Activated naive CD8-positive, alpha-beta T cell treated with anti-CD3 and anti-CD28 coated beads, Interleukin-2, amount 10 ng/mL, durations not matched to agents 7 days and 5 days (primary cell): ENCODE results near the gene CCDC188. TPM values are rescaled to one million over a fixed set of nuclear protein-coding genes. Genes with fewer than 3 reads are reported as not detected.

Source experiments
- ATAC-seq: fragments of 150-1000 bp; cut with Tn5 transposase; one replicate; pipeline ENCODE4 v1.10.0; 2021; ENCODE audit warnings: low read depth, moderate library complexity
- POLR2A ChIA-PET: fragments of 350-600 bp; sonication (Branson Sonifier 250); formaldehyde crosslinking; loops from one replicate; lab custom pipeline; 2021; ENCODE audit warnings: antibody characterized with exemption; lab: Charles Lee
- DNase-seq: peaks from one replicate; pipeline ENCODE4 v3.0.0; 2021
- H3K27ac Mint-ChIP-seq: one replicate; pipeline ENCODE4 v1.8.0; 2022; ENCODE audit warnings: mild to moderate bottlenecking, mixed read lengths
- H3K27me3 Mint-ChIP-seq: one replicate; pipeline ENCODE4 v1.8.0; 2022; ENCODE audit warnings: mild to moderate bottlenecking, moderate library complexity, mixed read lengths
- H3K36me3 Mint-ChIP-seq: one replicate; pipeline ENCODE4 v1.8.0; 2021; ENCODE audit warnings: mild to moderate bottlenecking, mixed read lengths
- H3K4me1 Mint-ChIP-seq: one replicate; pipeline ENCODE4 v1.8.0; 2021; ENCODE audit warnings: mixed read lengths
- H3K4me3 Mint-ChIP-seq: one replicate; pipeline ENCODE4 v1.8.0; 2022; ENCODE audit warnings: mild to moderate bottlenecking, moderate library complexity, mixed read lengths
- H3K9me3 Mint-ChIP-seq: one replicate; pipeline ENCODE4 v1.8.0; 2021; ENCODE audit warnings: mixed read lengths
- total RNA-seq, 2 experiments: library from RNA; stranded (reverse); gene quantifications; one replicate each; pipeline ENCODE4 v1.2.3, GENCODE V29; 2021

CCDC188 gene
- total RNA-seq, 2 experiments from 2014 or later, result 0.51 TPM; not detected in 1

DNA sequence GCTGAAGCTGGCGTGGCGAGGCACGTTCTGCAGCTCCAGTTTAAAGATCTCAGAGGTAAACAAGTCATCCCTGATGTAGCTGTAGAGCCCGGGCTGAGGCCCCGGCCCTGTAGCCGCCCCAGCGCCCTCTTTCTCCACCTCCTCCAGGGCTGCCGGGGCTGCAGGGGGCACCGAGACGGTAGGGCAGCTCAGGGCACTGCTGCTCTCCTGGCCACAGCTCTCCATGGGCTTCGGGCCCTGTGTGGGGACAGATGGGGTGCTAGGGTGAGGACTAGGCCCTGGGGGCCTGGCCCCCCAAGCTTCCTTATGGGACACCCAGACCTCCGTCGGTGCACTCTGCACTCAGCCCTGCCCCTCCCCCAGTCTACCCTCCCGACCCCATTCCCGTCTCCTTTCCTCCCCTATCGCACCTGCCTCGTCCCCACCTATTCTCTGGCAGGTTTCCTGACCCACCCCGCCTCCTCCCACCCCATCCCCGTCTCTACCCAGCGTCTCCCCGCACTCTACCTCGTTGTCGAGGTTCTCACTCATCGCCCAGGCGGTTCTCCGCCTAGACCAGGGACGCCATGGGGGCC lies 34.4 kb downstream of the CCDC188 start:
- peaks cover 20% of the 10 kb centered on the region for H3K36me3 Mint-ChIP-seq
- no peak for ATAC-seq
- DNase-seq, result no peak
- H3K27ac Mint-ChIP-seq, result peak overlapping the region; percentile 98
- peaks cover 27% of the 10 kb centered on the region for H3K4me1 Mint-ChIP-seq
- POLR2A ChIA-PET, result interaction anchor here (0.6 to 2.7 kb wide), 13 partner anchors 9 to 392 kb away, joined by 3 to 24 read pairs (median 5); partner anchors contain the start of genes TANGO2 and ZDHHC8
- peak overlapping the region; percentile 97 for H3K4me3 Mint-ChIP-seq
- H3K27me3 Mint-ChIP-seq, result no peaks in the 10 kb centered on the region
- no peaks in the 10 kb centered on the region for H3K9me3 Mint-ChIP-seq

DNA sequence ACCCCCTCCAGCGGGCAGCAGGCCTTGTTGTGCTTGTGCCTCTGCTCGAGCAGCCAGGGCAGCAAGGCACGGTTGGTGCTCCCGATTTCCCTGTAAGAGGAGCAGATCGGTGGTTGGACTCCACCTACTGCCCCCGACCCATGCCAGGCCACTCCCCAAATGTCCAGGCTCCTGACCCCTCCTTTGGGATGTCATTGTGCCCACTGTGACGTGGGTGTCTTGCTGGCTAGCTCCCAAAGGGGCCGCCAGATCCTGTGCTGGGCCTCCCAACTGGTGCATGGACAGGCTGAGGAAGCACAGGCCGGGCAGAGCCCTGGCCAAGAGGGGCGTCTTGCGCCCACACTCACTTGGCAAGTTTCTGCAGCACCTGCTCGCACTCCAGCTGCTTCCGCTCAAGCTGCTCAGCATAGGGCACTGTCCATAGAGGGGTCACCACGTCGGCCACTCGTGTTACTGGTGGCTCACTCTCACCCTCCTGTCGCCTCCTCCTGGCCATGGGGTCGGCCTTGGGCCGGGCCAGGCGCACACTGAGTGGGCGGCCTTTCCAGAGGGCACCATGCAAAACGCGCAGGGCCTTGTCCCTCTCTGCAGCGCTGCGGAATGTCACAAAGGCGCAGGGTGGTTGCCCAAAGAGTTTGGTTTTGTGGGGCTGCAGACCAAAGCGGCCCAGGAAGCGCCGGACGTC lies 35.0 kb downstream of the CCDC188 start, which contains the start of gene RANBP1:
TSS of gene RANBP1 (plus strand) at position 414 of the 685 bp plus-strand sequence. CDS start at position 495, 81 bp downstream.
- POLR2A ChIA-PET, result interaction anchor here (0.6 to 2.7 kb wide), 5 partner anchors 10 to 383 kb away, joined by 3 to 24 read pairs (median 5); partner anchors contain the start of gene TANGO2
- ATAC-seq (no peak), DNase-seq (no peak)
- no peaks in the 10 kb centered on the region for H3K9me3 Mint-ChIP-seq
- H3K4me1 Mint-ChIP-seq, result peaks cover 33% of the 10 kb centered on the region
- H3K27ac Mint-ChIP-seq, result peak within 1 kb of the TSS; percentile 98
- peaks cover 20% of the 10 kb centered on the region for H3K36me3 Mint-ChIP-seq
- H3K4me3 Mint-ChIP-seq, result peak within 1 kb of the TSS; percentile 97
- no peaks in the 10 kb centered on the region for H3K27me3 Mint-ChIP-seq

DNA sequence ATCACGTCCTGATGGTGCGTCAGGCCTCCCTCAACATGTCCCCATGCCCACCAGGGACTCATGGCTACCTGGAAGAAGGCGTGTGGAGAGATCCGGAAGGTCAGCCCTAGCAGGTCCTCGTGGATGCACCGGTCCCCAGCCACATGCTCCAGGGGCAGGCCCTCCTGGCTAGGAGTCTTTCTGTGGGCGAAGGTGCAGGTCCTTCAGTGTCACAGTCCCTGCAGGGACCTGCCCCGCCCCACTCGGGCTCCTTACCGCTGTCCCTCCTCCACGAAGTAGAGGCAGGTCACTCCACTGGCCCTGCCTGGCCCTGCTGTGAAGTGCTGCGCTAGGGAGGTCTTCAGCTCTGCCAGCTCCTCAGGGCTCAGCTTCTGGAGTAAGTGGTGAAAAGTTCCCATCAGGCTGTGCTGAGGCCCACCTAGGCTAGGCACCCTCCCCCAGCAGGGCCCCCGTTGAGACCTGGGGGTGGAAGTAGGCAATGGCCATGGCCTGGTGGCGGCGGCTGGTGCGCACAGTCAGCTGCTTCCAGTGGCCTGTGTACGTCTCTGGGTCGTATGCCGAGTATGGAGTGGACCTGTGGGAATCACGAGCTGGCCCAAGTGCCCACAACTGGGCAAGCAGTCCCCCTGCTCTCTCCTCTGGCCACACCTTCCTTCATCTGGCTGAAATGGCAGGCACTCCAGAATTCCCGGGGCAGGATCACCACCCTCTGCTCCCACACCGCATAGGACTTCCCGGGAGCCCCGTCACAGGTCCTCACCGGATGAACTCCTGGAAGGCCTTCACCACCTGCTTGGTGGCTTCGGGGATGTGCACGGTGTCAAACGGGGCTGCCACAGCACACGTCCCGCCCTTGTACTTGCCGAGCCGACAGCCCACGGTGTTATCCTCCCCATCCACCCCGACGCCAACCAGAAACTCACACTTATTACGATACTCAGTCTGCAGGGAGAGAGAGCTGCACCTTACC lies 36.1 kb downstream of the CCDC188 start:
- Mint-ChIP-seq H3K4me3 (peak overlapping the region; percentile 67), H3K9me3 (no peaks in the 10 kb centered on the region), H3K27ac (peak overlapping the region; percentile 75), H3K4me1 (peaks cover 35% of the 10 kb centered on the region), H3K36me3 (peaks cover 18% of the 10 kb centered on the region), H3K27me3 (no peaks in the 10 kb centered on the region)
- ATAC-seq (no peak), DNase-seq (no peak)
- POLR2A ChIA-PET, result interaction anchor here (2.7 kb wide), 1 partner anchor 24 kb away, joined by 9 read pairs; no protein-coding TSS in a partner anchor

DNA sequence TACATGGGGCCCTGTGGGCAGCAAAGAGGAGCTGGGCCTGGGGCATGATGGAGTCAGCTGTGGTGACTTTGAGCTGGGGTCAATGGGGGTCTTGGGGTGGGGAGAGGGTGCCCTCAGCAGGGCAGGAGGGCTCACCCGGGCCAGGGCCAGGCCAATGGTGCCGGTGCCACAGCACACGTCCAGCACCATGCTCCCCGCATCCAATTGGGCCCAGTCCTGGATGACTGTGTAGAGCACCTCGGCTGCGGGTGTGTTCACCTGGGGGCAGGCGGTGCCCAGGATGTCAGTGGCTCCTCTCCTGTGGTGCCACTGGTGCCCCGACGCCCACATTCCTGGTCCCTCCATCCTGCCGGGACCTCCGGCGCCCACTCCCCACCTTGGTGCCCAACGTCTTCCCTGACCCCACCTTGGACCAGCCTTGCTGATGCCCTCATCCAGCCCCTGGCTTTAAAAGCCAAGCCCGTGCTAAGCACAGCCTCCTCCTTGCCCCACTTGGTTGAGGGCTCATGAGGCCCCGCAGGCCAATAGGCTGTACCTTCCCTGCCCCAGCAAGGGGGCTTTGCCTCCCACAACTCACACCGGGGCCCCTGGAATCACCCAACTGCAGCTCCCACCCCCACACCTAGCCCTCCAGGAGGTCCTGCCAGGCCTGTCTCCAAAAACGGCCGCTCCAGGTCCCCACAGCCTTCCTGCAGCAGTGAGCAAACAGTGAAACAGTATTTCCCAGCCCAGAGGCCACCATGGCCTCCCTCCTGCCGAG lies 37.1 kb downstream of the CCDC188 start:
- no peak for ATAC-seq
- H3K4me1 Mint-ChIP-seq, result peaks cover 28% of the 10 kb centered on the region
- H3K4me3 Mint-ChIP-seq, result no peak overlapping the region
- H3K27me3 Mint-ChIP-seq, result no peaks in the 10 kb centered on the region
- no peaks in the 10 kb centered on the region for H3K9me3 Mint-ChIP-seq
- peak overlapping the region; percentile 62 for H3K27ac Mint-ChIP-seq
- peaks cover 11% of the 10 kb centered on the region for H3K36me3 Mint-ChIP-seq
- POLR2A ChIA-PET, result no interaction called here
- DNase-seq, result no peak

DNA sequence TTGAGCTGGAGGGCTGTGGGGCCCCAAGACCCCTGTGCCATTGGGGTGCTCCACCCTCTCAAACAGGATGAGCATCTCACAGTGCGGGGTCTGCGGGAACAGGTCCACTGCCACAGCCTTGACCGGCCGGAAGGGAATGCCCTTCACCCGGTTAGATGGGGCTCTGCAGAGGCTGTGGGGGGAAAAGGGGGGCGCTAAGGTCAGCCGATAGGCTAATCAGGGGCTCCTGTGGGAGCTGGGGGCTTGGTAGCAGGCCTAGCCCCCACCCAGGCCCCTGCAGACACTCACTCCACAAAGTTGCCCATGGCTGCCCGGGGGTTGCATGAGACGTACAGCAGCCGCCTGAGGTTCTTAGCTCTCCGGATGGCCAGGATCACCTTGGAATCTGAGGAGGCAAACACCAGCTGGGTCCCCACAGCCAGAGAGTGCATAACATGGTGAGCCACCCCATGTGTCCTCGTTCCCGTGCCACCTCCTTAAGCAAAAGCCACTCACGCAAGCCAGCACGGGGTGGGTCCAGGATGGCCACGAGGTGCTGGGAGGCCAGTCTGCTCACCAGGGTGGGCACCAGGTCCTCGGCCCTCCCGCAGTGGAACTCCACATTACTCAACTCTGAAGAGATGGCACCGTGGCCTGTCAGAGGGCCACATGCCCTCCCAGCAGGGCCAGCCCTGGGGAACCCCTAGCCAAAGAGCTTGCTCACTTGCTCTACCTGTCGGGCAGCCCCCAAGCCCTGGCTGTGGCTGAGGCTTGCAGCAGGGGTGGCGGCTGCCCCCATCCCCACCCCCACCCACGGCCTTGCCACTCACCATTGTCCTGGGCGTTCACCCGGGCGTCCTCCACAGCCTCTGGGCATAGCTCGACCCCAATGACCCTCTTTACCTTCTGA lies 38.0 kb downstream of the CCDC188 start:
- no peaks in the 10 kb centered on the region for H3K27me3 Mint-ChIP-seq
- H3K4me3 Mint-ChIP-seq, result no peak overlapping the region
- H3K9me3 Mint-ChIP-seq, result no peaks in the 10 kb centered on the region
- H3K27ac Mint-ChIP-seq, result peak overlapping the region; percentile 93
- ATAC-seq (no peak), DNase-seq (no peak)
- POLR2A ChIA-PET, result interaction anchor here (0.5 to 3.3 kb wide), 3 partner anchors 12 to 1960 kb away, joined by 3 to 20 read pairs (median 8); partner anchors contain the start of gene TANGO2
- H3K36me3 Mint-ChIP-seq, result peaks cover 8% of the 10 kb centered on the region
- peaks cover 25% of the 10 kb centered on the region for H3K4me1 Mint-ChIP-seq

DNA sequence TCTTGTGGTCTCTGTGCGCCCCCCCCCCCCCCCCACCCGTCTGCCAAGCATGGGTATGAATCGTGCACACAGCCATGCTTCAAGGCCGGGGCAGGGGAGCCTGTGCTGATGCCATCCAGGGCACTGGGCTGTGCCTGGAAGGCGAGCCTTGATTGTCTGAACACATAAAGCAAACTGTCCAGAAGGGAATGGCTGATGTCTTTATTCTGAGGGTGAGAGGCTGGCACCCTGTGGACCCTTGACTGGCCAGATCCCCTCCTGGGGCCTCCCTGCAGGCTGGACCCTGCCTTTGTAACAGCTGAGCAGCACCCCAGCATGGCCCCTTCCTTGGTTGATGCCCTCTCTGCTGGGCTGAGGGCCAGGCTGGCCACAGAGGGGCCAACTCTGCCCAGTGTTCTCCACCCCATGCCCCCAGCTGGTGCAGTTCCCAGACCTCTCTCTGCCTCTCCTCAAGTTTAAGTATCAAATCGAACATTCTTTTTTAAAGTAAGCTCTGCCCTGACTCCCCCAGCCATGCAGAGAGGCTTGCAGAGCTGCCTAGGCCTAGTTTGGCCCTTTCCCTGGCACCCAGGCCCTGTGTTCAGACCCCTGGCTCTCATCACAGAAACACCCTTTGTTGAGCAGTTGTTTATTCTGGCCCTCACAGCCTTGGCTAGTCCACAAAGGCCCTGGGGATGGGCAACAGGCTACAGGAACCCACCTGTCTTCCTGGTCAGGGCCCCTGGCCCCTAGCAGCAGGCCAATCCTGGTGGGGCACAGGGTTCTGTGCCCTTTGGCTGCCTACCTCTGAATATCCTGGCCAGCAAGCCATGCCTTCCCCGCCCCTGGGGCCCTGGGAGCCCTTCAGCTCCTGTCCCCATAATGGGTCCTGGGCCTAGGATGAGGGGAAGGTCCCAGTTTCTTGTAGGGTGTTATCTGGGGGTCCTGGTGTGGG lies 38.9 kb downstream of the CCDC188 start:
- DNase-seq, result no peak
- H3K27ac Mint-ChIP-seq, result peak overlapping the region; percentile 93
- no peaks in the 10 kb centered on the region for H3K27me3 Mint-ChIP-seq
- peaks cover 8% of the 10 kb centered on the region for H3K36me3 Mint-ChIP-seq
- no peaks in the 10 kb centered on the region for H3K9me3 Mint-ChIP-seq
- peaks cover 25% of the 10 kb centered on the region for H3K4me1 Mint-ChIP-seq
- ATAC-seq, result no peak
- peak overlapping the region; percentile 71 for H3K4me3 Mint-ChIP-seq
- POLR2A ChIA-PET, result interaction anchor here (0.7 to 3.3 kb wide), 4 partner anchors 11 to 91 kb away, joined by 3 to 20 read pairs (median 6); partner anchors contain the start of gene TANGO2

DNA sequence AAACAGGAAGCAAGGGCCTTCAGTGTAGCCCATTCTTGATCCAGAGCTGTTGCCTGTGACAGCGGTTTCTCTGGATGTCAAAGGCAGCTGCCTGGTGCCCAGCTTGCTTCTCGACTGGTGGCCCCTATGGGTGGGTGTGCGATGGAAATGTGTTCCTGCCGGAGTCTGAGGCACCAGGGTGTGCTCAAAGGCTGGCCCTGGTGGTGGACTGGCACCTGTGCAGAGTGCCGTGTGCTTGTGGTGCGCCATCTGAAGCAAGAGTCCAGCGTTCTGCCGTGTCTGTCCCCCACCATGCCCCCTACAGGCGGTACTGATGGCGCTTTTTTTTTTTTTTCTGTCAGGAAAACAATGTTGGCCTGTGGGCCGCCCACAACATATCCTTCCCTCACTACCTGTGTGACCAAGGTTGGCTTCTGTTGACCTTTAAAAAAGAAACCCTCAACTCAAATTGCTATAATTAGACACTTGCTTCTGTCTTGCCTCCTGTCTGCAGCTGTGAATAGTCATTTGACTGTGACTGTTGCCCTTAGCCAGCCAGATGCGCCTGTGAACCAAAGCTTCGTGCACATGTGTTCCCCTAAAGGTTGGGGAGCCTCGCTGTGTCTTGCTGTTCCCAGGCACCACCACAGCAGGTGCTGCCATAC lies 39.7 kb downstream of the CCDC188 start:
- Mint-ChIP-seq H3K9me3 (no peaks in the 10 kb centered on the region), H3K4me3 (peak overlapping the region; percentile 22), H3K4me1 (peaks cover 25% of the 10 kb centered on the region), H3K27ac (peak overlapping the region; percentile 93), H3K27me3 (no peaks in the 10 kb centered on the region), H3K36me3 (peaks cover 5% of the 10 kb centered on the region)
- POLR2A ChIA-PET, result interaction anchor here (1.4 to 3.3 kb wide), 3 partner anchors 10 to 90 kb away, joined by 3 to 20 read pairs (median 8); partner anchors contain the start of gene TANGO2
- DNase-seq (peak; percentile 58), ATAC-seq (peak; percentile 70)

DNA sequence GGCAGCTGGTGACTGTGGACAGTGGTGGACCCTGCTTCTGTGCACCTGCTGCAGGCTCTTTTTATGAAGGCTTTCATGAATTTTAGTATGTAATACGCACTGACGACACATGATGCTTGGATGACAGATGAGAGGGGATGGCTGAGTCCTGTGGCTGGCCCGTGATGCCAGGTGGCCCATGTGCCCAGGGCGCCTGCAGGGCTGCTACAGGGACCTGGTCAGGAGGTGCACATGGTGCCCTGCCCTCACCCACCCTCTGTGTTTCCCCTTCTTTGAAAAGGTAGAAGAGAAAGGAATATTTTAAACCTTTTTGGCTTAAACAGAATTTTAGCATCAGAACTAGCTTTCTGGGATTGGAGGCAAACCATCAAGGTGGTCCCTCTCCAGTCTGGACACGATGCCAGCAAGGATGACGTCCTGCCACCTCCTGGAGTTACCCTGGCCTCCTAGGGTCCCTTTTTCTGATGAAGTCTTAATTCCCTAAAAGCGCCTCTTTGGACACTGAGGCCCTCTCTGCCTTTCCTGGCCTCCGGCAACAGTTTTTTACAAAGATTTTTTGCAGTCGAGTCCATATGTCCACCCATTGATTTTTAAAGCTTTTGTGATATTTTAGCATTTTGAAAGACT lies 40.4 kb downstream of the CCDC188 start:
- Mint-ChIP-seq H3K4me3 (no peak overlapping the region), H3K4me1 (peaks cover 25% of the 10 kb centered on the region), H3K9me3 (no peaks in the 10 kb centered on the region), H3K27ac (peak overlapping the region; percentile 93), H3K36me3 (peaks cover 6% of the 10 kb centered on the region), H3K27me3 (no peaks in the 10 kb centered on the region)
- DNase-seq (no peak), ATAC-seq (no peak)
- POLR2A ChIA-PET, result interaction anchor here (1.4 to 3.3 kb wide), 3 partner anchors 9 to 90 kb away, joined by 3 to 20 read pairs (median 8); partner anchors contain the start of gene TANGO2

DNA sequence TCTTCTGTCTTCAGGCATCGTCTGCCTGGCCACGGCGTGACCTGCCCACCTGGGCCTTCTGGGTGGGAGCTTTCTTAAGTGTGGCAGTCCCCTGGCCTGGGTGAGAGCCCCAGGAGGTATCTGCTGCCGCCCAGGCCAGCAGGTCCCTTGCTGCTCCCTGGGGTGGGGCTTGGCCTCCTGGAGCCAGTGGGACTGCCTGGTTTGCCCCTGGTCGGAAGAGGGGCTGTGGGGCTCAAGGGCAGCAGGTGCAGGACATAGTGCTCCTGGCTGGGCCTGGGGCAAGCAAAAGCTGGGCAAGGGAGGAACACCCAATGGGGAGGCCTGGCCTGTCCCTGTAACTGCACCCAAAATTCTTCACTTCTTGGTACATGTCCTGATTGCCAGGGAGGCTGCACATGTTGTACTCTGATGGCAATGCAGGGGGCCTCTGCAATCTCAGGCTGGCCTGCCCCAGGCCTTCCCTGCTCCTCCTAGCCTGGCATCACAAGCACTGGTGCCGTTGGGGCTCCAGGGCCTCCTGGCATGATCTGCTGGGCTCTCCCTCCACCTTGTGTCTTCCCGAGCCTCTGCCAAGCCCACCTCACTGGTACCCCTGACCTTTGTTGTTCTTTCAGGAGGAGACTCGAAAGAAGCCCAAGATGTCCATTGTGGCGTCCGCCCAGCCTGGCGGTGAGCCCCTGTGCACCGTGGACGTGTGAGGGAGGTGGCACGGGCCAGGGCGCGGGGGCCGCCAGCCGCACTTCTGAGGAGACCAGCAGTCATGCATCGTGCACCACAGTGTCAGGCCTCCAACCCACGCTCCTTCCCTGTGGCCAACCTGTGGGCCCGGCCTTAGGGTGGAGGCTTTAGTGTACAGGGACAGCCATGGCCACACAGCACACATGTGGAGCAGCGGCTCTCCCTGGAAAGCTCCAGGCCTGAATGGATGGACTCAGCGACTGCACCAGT lies 41.2 kb downstream of the CCDC188 start:
- no peak overlapping the region for H3K4me3 Mint-ChIP-seq
- H3K36me3 Mint-ChIP-seq, result peaks cover 4% of the 10 kb centered on the region
- H3K4me1 Mint-ChIP-seq, result peaks cover 22% of the 10 kb centered on the region
- no peaks in the 10 kb centered on the region for H3K9me3 Mint-ChIP-seq
- no peak for ATAC-seq
- DNase-seq, result no peak
- H3K27ac Mint-ChIP-seq, result peak overlapping the region; percentile 48
- no peaks in the 10 kb centered on the region for H3K27me3 Mint-ChIP-seq
- POLR2A ChIA-PET, result interaction anchor here (0.8 to 3.3 kb wide), 5 partner anchors 9 to 89 kb away, joined by 3 to 20 read pairs (median 4); no protein-coding TSS in a partner anchor
